ENCODE data around the gene DVL3. TPM values are rescaled to one million over a fixed set of nuclear protein-coding genes. Genes with fewer than 3 reads are reported as not detected.
A peak's percentile ranks its signal among the peaks of the same experiment; 100 is the strongest.
"Not testable (repeated sequence)": the region's sequence is repeated elsewhere in the genome, so short reads cannot be mapped to it uniquely, and the experiment has no call there.

DVL3 gene
- total RNA-seq, result 26.9 TPM

DNA sequence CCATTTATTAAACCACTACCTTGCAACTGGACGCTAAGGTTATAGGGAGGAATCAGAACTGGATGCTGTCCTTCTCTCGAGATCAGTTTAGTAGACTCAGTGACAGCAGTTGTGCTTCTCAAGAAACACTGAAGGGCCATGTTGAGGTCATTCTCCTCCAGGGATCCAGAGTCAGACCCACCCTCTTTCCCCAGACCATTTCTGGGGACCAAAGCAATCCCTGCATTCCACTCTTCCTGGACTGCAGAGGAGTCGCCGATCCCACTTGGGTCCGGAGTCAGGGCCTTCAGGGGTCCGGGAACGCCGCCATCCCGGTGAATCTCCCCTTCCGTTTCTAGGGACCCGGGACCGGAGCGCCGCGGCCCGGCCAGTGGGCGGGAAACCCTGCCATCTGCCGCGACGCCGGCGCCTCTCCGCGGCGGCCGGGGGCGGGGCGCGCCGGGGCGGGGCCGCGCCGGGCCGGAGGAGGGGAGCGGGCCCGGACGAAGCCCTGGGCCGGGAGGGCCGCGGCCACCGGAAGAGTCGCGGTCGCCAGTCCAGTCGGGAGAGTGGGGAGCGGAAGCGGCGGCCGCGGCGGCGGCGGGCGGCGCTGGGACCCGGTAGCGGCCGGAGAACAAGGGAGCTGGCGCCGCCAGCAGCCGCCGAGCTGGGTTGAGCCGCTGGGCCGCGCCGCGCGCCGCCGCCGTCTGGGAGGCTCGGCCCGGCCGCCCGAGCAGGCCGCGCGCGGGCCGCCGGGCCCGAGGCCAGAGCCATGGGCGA lies at the start of gene DVL3:
Gene DVL3 (plus strand): TSS at position 493 of the 759 bp plus-strand sequence. CDS start 259 bp downstream, at position 752.
- DNase-seq (ENCODE audit: low spot score) (peak; percentile 82), ATAC-seq (peak; percentile 94)

DNA sequence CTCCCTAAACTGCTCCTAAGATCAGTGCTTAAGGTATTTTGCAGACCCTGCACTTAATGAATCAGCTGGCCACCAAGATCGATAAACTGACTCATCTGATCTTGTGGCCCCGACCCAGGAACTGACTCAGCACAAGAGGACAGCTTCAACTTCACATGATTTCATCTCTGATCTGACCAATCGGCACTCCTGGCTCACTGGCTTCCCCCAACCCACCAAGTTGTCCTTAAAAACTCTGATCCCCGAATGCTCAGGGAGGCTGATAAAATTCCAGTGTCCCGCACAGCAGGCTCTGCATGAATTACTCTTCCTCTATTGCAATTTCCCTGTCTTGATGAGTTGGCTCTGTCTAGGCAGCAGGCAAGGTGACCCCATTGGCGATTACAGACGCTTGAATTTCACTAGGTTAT lies 44.9 kb upstream of the DVL3 start:
- no peak for DNase-seq (ENCODE audit: low spot score)
- ATAC-seq, result no peak

DNA sequence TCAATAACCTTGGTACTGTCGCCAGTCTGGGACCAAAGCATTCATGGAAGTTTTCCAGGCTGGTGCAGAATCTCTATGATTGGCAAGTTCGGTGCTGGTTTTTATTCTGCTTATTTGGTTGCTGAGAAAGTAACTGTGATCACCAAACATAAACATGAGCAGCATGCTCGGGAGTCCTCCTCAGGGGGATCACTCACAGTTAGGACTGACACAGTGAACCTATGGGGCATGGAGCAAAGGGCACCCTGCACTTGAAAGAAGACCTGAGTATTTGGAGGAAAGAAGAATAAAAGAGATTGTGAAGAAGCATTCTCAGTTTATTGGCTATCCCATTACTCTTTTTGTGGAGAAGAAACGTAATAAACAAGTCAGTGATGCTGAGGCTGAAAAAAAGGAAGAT lies 39.2 kb upstream of the DVL3 start:
- ATAC-seq (no peak), DNase-seq (ENCODE audit: low spot score) (no peak)

DNA sequence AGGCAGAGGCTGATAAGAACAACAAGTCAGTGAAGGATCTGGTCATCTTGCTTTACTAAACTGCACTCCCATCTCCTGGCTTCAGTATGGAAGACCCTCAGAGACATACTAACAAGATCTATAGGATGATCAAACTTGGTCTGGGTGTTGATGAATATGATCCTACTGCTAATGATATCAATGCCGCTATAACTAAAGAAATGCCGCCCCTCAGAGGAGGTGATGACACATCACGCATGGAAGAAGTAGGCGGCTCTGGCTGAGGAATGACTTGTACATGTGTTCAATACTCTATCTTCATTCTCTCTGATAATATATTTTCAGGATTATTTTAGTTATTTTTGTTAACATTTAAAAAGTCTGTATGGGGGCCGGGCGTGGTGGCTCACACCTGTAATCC lies 37.5 kb upstream of the DVL3 start:
- DNase-seq (ENCODE audit: low spot score) (no peak), ATAC-seq (no peak)

DNA sequence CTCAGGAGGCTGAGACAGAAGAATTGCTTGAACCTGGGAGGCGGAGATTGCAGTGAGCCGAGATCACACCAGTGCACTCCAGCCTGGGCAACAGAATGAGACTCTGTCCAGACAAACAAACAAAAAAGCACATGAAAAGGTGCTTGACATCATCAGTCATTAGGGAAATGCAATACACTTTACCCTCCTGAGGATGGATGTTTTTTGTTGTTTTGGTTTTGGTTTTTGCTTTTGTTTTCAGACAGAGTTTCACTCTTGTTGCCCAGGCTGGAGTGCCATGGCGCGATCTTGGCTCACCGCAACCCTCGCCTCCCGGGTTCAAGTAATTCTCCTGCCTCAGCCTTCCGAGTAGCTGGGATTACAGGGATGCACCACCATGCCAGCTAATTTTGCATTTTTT lies 34.1 kb upstream of the DVL3 start:
- not testable (repeated sequence) for ATAC-seq

DNA sequence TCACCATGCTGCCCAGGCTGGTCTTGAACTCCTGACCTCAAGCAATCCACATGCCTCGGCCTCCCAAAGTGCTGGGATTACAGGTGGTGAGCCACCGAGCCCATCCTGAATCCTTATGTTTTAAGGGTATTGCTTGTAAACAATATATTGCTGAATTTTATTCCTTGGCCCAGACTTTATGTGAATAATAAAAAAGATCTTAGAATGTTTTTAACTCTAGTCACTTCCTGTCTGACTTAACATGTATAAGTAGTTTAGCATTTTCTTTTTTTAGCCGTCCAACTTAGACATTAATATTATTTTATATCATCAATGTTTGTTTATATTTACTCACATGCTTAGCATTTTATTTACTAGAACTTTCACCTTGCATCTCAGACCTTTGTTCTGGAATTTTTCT lies 29.2 kb upstream of the DVL3 start:
- ATAC-seq (no peak), DNase-seq (ENCODE audit: low spot score) (no peak)

More for the DNA sequence above, 34.1 kb upstream of the DVL3 start:
- not testable (repeated sequence) for DNase-seq (ENCODE audit: low spot score)

DNA sequence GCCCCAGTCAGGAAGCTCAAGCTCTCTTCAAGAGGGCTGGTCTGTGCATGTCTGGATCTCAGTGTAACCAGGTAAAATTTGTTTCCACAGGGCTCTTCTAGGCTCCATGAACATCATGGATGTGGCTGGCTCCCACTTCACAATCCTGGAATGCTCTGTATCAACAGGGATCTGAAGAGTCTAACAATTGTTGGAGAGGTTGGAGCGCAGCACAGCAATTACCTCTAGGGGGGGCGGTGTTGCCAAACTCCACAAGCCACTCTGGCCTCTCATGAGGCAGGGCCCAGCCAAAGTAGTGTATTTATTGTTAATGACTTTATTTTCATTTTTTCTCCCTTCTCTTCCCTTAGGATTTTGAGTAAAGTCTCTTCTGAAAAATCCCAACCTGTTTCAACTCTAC lies 26.2 kb upstream of the DVL3 start:
- peak; percentile 46 for DNase-seq (ENCODE audit: low spot score)
- ATAC-seq, result peak; percentile 75

DNA sequence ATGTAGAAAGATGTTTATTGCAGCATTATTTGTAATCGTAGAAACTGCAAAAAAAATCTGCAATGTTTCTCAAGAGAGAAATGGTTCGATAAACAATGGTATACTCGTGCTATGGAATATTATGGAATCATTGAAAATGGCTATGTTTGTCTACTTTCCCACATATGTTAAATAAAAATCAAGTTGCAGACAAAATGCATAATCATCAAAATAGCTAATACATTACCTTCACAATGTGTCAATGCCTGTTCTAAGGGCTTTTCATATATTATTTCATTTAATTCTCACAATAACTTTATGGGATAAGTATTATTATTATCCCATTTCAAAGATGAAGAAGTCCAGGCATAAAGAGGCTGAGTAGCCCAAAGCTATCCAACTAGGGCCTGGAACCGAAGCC lies 22.2 kb upstream of the DVL3 start:
- DNase-seq (ENCODE audit: low spot score), result no peak
- ATAC-seq, result no peak

DNA sequence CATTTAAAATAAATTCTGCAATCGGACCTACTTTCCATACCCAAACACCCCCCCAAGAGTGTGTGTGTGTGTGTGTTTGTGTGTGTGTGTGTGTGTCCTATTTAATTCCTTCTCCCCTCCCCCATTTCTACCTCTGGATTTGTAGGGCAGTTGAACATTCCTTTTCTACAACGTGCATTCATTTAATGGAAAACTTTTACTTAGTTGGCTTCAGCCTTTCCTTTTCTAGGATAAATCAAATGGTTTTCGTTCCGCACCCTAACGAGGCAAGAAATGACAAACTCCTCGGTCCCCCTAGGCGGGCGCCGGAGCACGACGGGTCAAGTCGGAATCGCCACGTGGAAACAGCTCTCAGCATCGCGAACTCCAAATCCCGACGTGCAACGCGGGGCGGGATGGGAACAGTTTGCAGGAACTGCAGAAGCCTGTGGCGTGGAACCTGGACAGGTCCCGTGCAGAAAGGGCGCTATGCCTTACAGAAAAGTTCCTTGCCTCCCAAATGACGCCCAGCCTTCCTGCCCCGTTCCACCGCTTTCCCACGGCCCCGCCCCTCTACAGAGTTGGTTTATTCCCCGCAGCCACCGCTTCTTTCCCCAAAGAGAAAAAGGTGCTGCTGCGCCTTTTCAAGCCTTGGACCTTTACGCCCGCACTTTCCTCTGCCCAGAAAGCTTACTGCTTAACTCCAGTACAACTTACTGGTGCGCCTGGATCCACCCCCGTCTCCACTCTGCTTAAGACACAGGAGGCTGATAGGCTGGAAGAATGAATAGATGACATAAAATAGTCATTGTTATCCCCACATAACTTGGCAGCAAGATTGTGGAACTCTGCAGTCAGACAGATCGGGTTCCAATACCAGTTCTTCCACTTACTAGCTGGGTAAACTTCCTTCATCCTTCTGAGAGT lies 21.1 kb upstream of the DVL3 start:
- ATAC-seq, result peak; percentile 85

DNA sequence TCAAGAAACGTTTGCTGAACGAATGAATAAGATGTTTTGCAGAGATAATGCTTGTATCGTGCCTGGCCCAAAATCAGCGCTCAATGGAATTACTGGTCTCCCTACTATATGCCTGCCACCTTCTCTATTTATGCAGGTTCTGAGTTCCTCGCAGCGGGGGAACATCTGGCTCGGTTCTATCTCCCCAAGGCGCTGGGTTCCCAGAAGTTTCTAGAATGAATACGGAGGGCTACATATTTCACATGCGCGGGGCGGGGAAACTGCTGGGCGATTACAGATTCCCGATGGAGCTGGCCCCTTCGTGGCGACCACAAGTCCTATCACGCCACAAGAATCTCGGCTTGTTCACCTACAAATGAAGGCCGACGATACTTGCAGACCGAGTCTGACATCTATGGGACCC lies 20.4 kb upstream of the DVL3 start:
- ATAC-seq (peak; percentile 31), DNase-seq (ENCODE audit: low spot score) (no peak)

More for the DNA sequence above, 21.1 kb upstream of the DVL3 start:
- peak; percentile 94 for DNase-seq (ENCODE audit: low spot score)

DNA sequence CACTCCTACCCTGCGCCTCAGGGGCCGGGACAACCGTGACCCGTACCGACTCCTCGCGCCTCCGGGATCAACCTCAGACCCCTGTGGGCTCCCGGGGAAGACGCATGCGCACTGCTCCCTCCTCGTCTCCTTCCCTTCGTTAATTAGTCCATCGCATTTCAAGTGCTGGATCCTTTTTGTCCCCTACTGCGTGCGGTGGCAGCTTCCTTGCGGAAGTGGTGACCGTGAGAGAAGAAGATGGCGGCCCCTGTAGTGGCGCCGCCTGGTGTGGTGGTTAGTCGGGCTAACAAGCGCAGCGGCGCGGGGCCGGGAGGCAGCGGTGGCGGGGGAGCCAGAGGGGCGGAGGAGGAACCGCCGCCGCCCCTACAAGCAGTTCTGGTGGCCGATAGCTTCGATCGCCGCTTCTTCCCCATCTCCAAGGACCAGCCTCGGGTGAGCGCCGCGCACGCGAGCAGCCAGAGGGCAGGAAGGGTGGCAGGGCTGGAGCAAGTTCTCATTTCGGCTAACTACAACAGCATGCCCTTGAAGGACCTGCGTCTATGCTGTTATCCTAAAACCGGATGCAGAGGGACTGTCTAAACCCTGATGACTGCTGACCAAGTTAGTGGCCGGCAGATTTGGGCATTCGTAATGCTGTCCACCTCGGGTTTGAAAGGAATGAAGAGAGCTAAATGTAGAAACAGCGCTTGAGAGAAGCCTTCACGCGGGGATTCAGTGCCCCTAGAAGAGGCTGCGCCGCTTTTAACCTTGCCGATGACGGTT lies 19.8 kb upstream of the DVL3 start, which contains the start of gene EIF2B5:
Gene EIF2B5 (plus strand): TSS at position 210 of the 762 bp plus-strand sequence. CDS start 28 bp downstream, at position 238.
- peak; percentile 89 for ATAC-seq

DNA sequence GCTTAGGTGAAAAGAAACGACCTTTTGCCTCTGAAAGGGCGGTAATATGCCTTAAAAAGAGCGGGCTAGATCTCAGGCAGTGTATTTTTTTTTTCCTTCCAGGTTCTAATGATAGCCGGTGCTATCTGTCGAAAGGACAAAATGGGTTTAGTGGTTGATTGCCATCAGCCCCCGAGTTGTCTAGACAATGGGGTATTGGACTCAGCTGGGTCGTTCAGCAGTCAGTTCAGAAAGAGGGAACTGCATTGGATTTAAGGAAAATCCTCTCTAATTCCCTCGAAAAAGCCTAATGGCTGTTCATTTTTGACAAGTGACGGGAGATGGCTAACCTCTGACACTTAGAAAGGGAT lies 19.3 kb upstream of the DVL3 start:
- ATAC-seq, result no peak
- no peak for DNase-seq (ENCODE audit: low spot score)

More for the DNA sequence above, 19.8 kb upstream of the DVL3 start, which contains the start of gene EIF2B5:
- DNase-seq (ENCODE audit: low spot score), result peak; percentile 96

DNA sequence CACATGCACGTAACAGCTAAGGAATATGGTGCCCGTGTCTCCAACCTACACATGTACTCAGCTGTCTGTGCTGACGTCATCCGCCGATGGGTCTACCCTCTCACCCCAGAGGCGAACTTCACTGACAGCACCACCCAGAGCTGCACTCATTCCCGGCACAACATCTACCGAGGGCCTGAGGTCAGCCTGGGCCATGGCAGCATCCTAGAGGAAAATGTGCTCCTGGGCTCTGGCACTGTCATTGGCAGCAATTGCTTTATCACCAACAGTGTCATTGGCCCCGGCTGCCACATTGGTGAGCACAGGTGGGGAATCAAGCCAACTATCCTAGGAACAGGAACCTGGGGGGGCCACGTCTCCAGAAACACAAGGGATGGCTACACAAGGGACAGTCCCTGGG lies 14.7 kb upstream of the DVL3 start:
- no peak for ATAC-seq
- DNase-seq (ENCODE audit: low spot score), result no peak

DNA sequence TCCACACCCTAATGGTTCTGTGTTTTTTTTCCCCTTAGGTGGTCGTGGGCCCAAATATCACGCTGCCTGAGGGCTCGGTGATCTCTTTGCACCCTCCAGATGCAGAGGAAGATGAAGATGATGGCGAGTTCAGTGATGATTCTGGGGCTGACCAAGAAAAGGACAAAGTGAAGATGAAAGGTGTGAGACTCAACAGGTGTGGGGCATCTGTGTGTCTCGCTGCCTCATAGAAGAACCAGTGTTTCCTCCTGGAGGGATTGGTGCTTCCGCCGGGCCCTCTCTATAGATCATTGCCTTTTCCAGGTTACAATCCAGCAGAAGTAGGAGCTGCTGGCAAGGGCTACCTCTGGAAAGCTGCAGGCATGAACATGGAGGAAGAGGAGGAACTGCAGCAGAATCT lies 13.0 kb upstream of the DVL3 start:
- no peak for ATAC-seq
- DNase-seq (ENCODE audit: low spot score), result no peak

DNA sequence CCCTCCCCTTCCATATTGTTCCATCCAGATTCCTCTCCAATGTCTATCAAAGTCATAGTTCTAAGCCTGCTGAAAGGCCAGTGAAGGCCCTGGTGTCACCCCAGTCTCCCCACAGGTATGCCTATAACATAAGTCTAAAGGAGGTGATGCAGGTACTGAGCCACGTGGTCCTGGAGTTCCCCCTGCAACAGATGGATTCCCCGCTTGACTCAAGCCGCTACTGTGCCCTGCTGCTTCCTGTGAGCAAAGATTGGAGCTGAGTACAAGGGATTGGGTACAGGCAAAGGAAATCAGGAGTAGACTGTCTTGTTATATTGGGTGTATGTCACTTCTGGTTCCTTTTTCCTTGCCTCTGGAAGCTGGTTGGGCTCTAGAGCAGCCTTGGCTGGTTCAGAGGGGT lies 11.8 kb upstream of the DVL3 start:
- no peak for ATAC-seq
- DNase-seq (ENCODE audit: low spot score), result no peak

DNA sequence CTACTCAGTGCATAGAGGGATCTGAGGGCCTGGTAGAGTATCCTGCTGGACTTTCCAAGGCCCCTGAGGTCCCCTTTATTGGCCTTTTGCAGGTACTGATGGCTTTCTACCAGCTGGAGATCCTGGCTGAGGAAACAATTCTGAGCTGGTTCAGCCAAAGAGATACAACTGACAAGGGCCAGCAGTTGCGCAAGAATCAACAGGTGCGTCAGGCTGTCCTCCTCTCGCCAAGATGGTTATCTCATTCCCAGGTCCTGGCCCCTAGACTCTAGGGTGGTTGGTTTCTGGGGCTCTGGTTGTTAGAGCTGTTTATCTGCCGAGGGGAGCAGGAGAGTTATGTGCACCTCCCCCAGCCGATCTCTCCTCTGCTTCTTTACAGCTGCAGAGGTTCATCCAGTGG lies 10.7 kb upstream of the DVL3 start:
- ATAC-seq (peak; percentile 90), DNase-seq (ENCODE audit: low spot score) (peak; percentile 76)

DNA sequence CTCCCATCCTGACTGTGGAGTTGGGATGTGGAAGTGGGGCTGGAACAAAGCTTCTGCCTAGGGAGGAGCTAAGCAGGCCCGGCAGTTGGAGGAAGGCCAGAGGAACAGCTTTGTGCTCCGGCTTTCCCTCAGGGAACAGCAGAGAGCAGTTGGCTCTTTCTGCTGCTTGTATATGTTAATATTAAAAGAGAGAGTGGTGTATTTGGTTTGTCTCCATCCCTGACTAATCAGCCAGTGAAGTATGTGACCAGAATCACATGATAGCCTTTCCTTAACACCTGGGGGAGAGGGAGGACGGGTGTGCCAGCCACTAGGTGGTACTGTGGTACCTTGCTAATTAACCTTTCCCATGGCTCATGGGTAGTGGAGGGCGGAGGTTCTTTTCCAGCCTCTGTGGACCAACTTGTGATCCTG lies 10.1 kb upstream of the DVL3 start:
- no peak for DNase-seq (ENCODE audit: low spot score)
- ATAC-seq, result peak; percentile 76

DNA sequence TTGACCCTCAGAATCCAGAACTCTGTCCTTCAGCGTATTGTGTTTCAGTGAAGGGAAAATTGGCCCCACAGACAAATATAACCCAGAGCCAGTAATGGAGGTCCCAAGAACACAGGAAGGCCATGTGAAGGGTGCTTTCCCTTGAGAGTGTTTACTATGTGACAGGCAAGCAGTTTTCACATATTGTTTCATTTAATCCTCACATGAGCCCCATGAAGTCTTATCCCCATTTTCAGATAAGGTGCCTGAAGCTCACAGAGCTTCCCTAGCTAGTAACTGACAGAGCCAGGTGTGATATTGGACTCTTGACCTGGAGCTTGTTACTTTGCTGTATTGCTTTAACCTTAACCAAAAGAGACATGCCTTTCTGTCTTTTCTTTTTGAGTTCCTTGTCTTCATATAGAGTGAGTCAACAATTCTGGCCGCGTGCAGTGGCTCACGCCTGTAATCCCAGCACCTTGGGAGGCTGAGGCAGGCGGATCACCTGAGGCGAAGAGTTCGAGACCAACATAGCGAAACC lies 9.4 kb upstream of the DVL3 start:
- ATAC-seq, result no peak
- no peak for DNase-seq (ENCODE audit: low spot score)

DNA sequence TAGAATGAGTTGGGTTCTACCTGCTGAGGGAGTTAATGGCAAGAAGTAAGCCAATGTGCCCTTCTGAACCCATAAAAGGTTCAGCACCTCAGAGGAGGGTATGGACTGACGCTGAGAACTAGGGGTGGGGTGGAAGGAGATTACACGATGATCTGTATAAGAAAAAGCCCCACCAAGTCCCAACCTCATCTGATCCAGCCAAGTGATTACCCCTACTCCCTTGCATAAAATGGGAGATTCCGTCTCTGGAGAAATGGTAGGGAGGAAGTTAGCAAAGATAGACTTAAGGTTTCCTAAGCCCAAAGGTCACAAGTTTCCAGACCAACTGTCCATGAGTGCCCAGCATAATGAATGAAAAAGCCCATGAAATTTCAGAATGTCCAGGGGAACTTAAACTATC lies 7.1 kb upstream of the DVL3 start:
- ATAC-seq (no peak), DNase-seq (ENCODE audit: low spot score) (no peak)

DNA sequence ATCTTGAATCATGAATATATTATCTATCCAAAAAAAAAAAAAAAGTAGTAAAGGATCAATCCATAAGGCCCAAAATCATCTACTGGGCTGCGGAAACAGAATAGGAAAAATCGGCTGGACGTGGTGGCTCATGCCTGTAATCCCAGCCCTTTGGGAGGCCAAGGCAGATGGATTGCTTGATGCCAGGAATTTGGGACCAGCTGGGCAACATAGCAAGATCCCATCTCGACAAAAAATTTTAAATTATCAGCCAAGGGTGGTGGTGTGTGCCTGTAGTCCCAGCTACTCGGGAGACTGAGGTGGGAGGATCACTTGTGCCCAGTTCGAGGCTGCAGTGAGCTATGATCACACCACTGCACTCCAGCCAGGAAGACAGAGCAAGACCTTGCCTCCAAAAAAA lies 6.1 kb upstream of the DVL3 start:
- DNase-seq (ENCODE audit: low spot score) (no peak), ATAC-seq (no peak)

DNA sequence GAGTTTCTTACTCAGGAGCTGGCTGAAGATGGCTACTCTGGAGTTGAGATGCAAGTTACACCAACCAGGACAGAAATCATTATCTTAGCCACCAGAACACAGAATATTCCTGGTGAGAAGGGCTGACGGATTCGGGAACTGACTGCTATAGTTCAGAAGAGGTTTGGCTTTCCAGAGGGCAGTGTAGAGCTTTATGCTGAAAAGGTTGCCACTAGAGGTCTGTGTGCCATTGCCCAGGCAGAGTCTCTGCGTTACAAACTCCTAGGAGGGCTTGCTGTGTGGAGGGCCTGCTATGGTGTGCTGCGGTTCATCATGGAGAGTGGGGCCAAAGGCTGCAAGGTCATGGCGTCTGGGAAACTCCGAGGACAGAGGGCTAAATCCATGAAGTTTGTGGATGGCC lies 5.4 kb upstream of the DVL3 start:
- ATAC-seq, result peak; percentile 60
- not testable (repeated sequence) for DNase-seq (ENCODE audit: low spot score)

All from left lobe of liver (tissue), 2 donors.